SJSA1 (cell line): ENCODE results near the gene ZNF862. TPM values are rescaled to one million over a fixed set of nuclear protein-coding genes. Genes with fewer than 3 reads are reported as not detected.

Experiments
- DNase-seq, 2 experiments: peaks; one replicate each; pipeline ENCODE4 v3.0.0-alpha.2; 2015 to 2020; ENCODE audit warnings: low spot score in 2 of 2, low read depth in 1 of 2
- H3K27ac ChIP-seq: fragments of 250-450 bp; sonication (Bioruptor Pico); 2 replicates; pipeline ENCODE4 v1.5.1; 2020; ENCODE audit warnings: mild to moderate bottlenecking, moderate library complexity
- H3K27me3 ChIP-seq: fragments of 250-450 bp; sonication (Bioruptor Pico); replicated peaks from 2 replicates; pipeline ENCODE4 v1.5.1; 2020; ENCODE audit warnings: mild to moderate bottlenecking, moderate library complexity
- H3K36me3 ChIP-seq: fragments of 250-450 bp; sonication (Bioruptor Pico); 2 replicates; pipeline ENCODE4 v1.5.1; 2020; ENCODE audit warnings: mild to moderate bottlenecking
- H3K4me1 ChIP-seq: fragments of 250-450 bp; sonication (Bioruptor Pico); replicated peaks from 2 replicates; pipeline ENCODE4 v1.6.1; 2021; ENCODE audit warnings: mild to moderate bottlenecking
- H3K4me3 ChIP-seq: fragments of 250-450 bp; sonication (Bioruptor Pico); 2 replicates; pipeline ENCODE4 v1.5.1; 2020; ENCODE audit warnings: mild to moderate bottlenecking
- H3K9me3 ChIP-seq: fragments of 250-450 bp; sonication (Bioruptor Pico); replicated peaks from 2 replicates; pipeline ENCODE4 v1.5.1; 2020; ENCODE audit warnings: mild to moderate bottlenecking
- total RNA-seq: library from RNA; depleted of rRNA; stranded (reverse); fragments of >200 nt; shearing (Covaris generic); gene quantifications from 2 replicates; pipeline ENCODE4 v1.2.3, GENCODE V29; 2014

The ZNF862 gene
- total RNA-seq, 1 experiment from 2014 or later, result 6.1 TPM

DNA sequence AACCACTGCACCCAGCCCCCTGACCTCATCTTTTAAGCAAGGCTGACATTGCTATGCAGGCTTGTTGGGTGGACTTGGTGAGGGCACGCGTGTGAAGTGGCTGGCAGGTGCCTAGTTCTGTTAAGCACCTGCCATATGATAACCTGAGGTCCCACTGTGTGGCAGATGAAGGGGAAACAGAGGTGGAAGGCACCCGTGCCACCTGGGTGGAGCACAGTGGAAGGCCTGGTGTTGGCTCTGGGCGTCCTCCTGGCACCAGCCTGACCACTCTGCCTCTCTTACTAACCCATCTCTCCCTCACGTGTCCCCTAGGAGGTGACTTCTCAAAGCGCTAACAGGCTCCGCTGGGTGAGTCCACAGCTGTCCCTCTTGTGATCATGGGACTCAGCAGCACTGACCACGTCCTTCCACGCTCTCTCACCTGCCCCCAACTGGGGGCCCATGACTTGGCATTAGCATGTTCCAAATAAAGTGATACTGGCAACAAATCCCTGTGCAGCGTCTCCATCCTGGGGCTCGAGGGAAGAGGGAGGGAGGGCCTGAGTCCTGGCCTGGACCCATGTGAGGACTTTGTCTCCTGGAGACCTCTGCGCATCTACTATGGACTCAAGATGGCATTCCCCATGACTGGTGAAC, 4.6 kb upstream of the ZNF862 start:
- Histone ChIP-seq H3K27ac (no peak overlapping the region), H3K9me3 (no peaks in the 10 kb centered on the region), H3K4me3 (no peak overlapping the region), H3K4me1 (no peaks in the 10 kb centered on the region), H3K27me3 (peaks cover 4% of the 10 kb centered on the region; the same call in 1 of the 2 replicates), H3K36me3 (peaks cover 3% of the 10 kb centered on the region; the same call in 1 of the 2 replicates)
- no peak for DNase-seq

- peaks cover 9% of the 10 kb centered on the region; the same call in 1 of the 2 replicates for H3K4me1 ChIP-seq
- no peak for DNase-seq
- H3K4me3 ChIP-seq, result no peak overlapping the region
- H3K27me3 ChIP-seq, result peaks cover 4% of the 10 kb centered on the region; the same call in 1 of the 2 replicates
- H3K36me3 ChIP-seq, result peaks cover 4% of the 10 kb centered on the region; the same call in 1 of the 2 replicates
- no peak overlapping the region for H3K27ac ChIP-seq
- no peaks in the 10 kb centered on the region for H3K9me3 ChIP-seq
These were observed 3.6 kb upstream of the ZNF862 start for GRCh38 chr7:149834601-149835000.

DNA sequence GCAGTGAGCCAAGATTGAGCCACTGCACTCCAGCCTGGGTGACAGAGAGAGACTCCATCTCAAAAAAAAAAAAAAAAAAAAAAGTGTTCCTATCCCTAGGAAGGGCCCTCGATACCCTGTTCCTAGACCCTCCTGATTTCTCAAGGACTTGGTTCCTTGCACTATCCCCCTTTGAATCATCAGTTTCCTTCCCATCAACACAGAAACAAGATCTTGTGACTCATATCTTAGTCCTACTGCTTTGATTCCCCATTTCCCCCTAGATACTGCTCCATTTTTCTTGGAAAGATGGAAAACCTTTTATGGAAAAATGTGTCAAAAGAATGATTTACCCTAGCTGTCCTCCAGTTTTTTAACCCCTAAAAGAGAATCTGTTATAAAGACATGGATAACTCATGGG, 1.7 kb upstream of the ZNF862 start:
- Histone ChIP-seq H3K9me3 (no peaks in the 10 kb centered on the region), H3K4me3 (no peak overlapping the region), H3K36me3 (peaks cover 4% of the 10 kb centered on the region; the same call in 1 of the 2 replicates), H3K4me1 (peaks cover 10% of the 10 kb centered on the region; the same call in 1 of the 2 replicates), H3K27me3 (peaks cover 4% of the 10 kb centered on the region; the same call in 1 of the 2 replicates), H3K27ac (no peak overlapping the region)
- DNase-seq, result no peak

DNA sequence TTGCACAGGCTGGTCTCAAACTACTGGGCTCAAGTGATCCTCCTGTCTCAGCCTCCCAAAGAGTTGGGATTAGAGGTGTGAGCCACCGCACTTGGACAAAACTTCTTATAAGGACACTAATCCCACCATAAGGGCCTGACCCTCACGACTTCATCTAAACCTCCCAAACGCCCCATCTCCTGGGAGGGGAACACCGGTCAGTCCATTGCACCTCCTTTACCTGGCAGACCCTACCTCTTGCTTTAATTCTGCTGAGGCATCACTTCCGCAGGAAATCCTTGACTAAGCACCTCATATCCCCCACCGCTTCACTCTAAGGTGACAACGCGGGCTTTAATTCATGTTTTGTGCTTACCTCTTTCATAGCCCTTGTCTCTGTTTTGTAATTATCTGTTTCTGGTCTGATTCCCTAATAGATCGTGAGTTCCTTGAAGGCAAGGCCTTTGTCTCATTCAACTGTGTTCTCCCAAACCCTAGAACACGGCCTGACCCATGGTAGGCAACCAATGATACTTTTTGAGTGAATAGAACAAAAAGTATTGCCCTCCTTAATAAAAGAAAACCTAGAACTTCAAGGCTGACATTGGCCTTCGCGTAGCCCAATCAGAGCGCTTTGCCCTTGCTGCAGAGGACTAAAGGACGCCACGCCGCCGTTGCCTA, 481 bp upstream of the ZNF862 start:
- Histone ChIP-seq H3K27me3 (no peaks in the 10 kb centered on the region), H3K9me3 (no peaks in the 10 kb centered on the region), H3K4me1 (peaks cover 10% of the 10 kb centered on the region; the same call in 1 of the 2 replicates), H3K27ac (no peak overlapping the region), H3K4me3 (peak overlapping the region; percentile 88), H3K36me3 (peaks cover 4% of the 10 kb centered on the region; the same call in 1 of the 2 replicates)
- no peak for DNase-seq

- Histone ChIP-seq H3K27ac (peak overlapping the region; percentile 52), H3K9me3 (no peaks in the 10 kb centered on the region), H3K4me3 (peak overlapping the region; percentile 88), H3K36me3 (peaks cover 4% of the 10 kb centered on the region; the same call in 1 of the 2 replicates), H3K4me1 (peaks cover 10% of the 10 kb centered on the region; the same call in 1 of the 2 replicates), H3K27me3 (0 out of 2 replicates have a peak, but pooled peaks cover 4% of the 10 kb centered on the region)
- DNase-seq, result no peak
These were observed 825 bp downstream of the ZNF862 start for GRCh38 chr7:149838992-149839408.

GRCh38 chr7:149839933-149840332, 1.8 kb downstream of the ZNF862 start:
- Histone ChIP-seq H3K27ac (no peak overlapping the region), H3K4me3 (no peak overlapping the region), H3K4me1 (peaks cover 10% of the 10 kb centered on the region; the same call in 1 of the 2 replicates), H3K36me3 (peaks cover 4% of the 10 kb centered on the region; the same call in 1 of the 2 replicates), H3K9me3 (no peaks in the 10 kb centered on the region), H3K27me3 (0 out of 2 replicates have a peak, but pooled peaks cover 4% of the 10 kb centered on the region)
- DNase-seq, result no peak

DNA sequence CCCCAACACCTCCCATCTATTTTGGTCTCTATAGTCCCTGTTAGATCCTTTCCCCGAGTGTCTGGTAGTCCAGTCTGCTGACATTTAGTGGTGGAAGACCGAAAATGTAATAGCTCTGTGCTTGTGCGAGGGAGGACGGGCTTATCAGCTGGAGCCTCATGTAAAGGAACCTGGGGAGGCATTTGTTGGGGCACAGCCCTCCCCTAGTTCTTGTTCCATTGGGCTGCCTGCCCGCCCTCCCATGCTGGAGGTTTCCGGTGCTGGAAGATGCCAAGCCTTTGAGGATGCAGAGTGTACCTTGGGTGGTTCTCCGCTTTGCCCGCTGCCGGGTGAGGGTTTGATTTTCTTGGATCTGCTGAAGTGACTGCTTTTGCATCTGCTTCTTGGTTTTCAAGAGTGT, 5.4 kb downstream of the ZNF862 start:
- Histone ChIP-seq H3K27ac (no peak overlapping the region), H3K9me3 (no peaks in the 10 kb centered on the region), H3K36me3 (peaks cover 1% of the 10 kb centered on the region; the same call in 1 of the 2 replicates), H3K4me1 (peaks cover 10% of the 10 kb centered on the region; the same call in 1 of the 2 replicates), H3K27me3 (0 out of 2 replicates have a peak, but pooled peaks cover 4% of the 10 kb centered on the region), H3K4me3 (no peak overlapping the region)
- DNase-seq, result no peak

DNA sequence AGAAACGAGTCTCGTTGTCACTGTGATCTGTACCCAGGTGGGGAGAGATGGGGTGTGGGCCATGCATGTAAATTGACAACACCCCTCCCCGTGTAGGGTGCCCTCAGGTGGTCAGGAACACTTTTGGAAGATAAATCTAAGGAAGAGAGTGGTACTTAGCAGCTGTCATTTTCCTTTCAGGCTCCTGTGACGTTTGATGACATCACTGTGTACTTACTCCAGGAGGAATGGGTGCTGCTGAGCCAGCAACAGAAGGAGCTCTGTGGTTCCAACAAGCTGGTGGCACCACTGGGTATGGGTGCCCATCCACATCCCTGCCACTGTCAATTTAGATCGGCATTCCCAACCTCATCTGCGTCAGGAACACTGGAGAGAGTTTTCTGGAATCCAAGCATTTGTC, 6.3 kb downstream of the ZNF862 start:
- no peak for DNase-seq
- no peaks in the 10 kb centered on the region for H3K36me3 ChIP-seq
- H3K4me3 ChIP-seq, result no peak overlapping the region
- no peak overlapping the region for H3K27ac ChIP-seq
- peaks cover 2% of the 10 kb centered on the region; the same call in 1 of the 2 replicates for H3K4me1 ChIP-seq
- H3K27me3 ChIP-seq, result 0 out of 2 replicates have a peak, but pooled peaks cover 4% of the 10 kb centered on the region
- H3K9me3 ChIP-seq, result no peaks in the 10 kb centered on the region

- no peak overlapping the region for H3K27ac ChIP-seq
- DNase-seq, result no peak
- H3K27me3 ChIP-seq, result 0 out of 2 replicates have a peak, but pooled peaks cover 4% of the 10 kb centered on the region
- H3K4me3 ChIP-seq, result no peak overlapping the region
- no peaks in the 10 kb centered on the region for H3K36me3 ChIP-seq
- H3K9me3 ChIP-seq, result no peaks in the 10 kb centered on the region
- no peaks in the 10 kb centered on the region for H3K4me1 ChIP-seq
These were observed 7.2 kb downstream of the ZNF862 start for GRCh38 chr7:149845257-149845980.

DNA sequence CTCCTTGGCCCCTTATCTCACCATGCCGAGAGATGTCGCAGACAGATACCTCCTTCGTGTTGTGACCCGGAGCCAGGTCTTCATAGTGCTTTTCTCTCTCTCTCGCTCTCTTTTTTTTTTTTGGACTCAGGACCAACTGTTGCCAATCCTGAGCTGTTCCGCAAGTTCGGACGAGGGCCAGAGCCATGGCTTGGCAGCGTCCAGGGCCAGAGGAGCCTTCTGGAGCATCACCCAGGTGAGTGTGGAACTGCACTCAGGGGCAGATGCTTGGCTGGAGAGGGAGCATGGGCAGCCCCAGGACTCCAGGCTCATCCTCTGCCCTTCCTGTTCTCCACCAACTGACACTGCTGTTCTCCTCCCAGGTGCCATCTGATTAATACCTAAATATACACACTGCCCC, 7.8 kb downstream of the ZNF862 start:
- Histone ChIP-seq H3K4me3 (no peak overlapping the region), H3K27ac (no peak overlapping the region), H3K9me3 (no peaks in the 10 kb centered on the region), H3K27me3 (0 out of 2 replicates have a peak, but pooled peaks cover 4% of the 10 kb centered on the region), H3K36me3 (no peaks in the 10 kb centered on the region), H3K4me1 (no peaks in the 10 kb centered on the region)
- DNase-seq, result no peak

GRCh38 chr7:149846436-149847046, 8.4 kb downstream of the ZNF862 start:
- Histone ChIP-seq H3K36me3 (no peaks in the 10 kb centered on the region), H3K4me3 (no peak overlapping the region), H3K9me3 (no peaks in the 10 kb centered on the region), H3K27ac (no peak overlapping the region), H3K27me3 (0 out of 2 replicates have a peak, but pooled peaks cover 4% of the 10 kb centered on the region), H3K4me1 (no peaks in the 10 kb centered on the region)
- no peak for DNase-seq

GRCh38 chr7:149849174-149849573, 11.0 kb downstream of the ZNF862 start:
- H3K27me3 ChIP-seq, result no peaks in the 10 kb centered on the region
- H3K4me3 ChIP-seq, result no peak overlapping the region
- peaks cover 17% of the 10 kb centered on the region for H3K4me1 ChIP-seq
- no peak overlapping the region for H3K27ac ChIP-seq
- no peak for DNase-seq
- no peaks in the 10 kb centered on the region for H3K9me3 ChIP-seq
- H3K36me3 ChIP-seq, result no peaks in the 10 kb centered on the region

- DNase-seq, result no peak
- H3K27ac ChIP-seq, result no peak overlapping the region
- peaks cover 27% of the 10 kb centered on the region for H3K4me1 ChIP-seq
- H3K36me3 ChIP-seq, result no peaks in the 10 kb centered on the region
- no peak overlapping the region for H3K4me3 ChIP-seq
- H3K9me3 ChIP-seq, result no peaks in the 10 kb centered on the region
- no peaks in the 10 kb centered on the region for H3K27me3 ChIP-seq
These were observed 11.9 kb downstream of the ZNF862 start for GRCh38 chr7:149850007-149850594.
